T-cell (primary cell): ENCODE data around the gene BBIP1. TPM values are rescaled to one million over a fixed set of nuclear protein-coding genes. Genes with fewer than 3 reads are reported as not detected.

Source experiments
- ATAC-seq, 4 experiments: fragments of 200-7000 bp in 3 of 4; fragments of 150-1000 bp in 1 of 4; cut with Tn5 transposase; replicated peaks in 1 of 4; 1 replicate in 3 of 4; 2 replicates in 1 of 4; pipeline ENCODE4 v1.10.0; 2021; ENCODE audit warnings: moderate library complexity in 3 of 4, mild to moderate bottlenecking in 2 of 4, moderate number of reproducible peaks in 1 of 4
- CTCF ChIA-PET, 2 donors: fragments of 300-600 bp; sonication (Branson Sonifier 250); formaldehyde crosslinking; loops; one replicate each; lab custom pipeline; 2022; ENCODE audit warnings: antibody characterized with exemption in 2 of 2; lab: Charles Lee
- POLR2A ChIA-PET, 2 donors: fragments of 300-600 bp; sonication (Branson Sonifier 250); formaldehyde crosslinking; loops; one replicate each; lab custom pipeline; 2022; ENCODE audit warnings: antibody characterized with exemption in 2 of 2; lab: Charles Lee
- DNase-seq, 35 experiments: peaks; one replicate each; pipeline versions ENCODE4 v3.0.0 to v3.0.0-alpha.2; 2013 to 2023
- H3K27ac ChIP-seq: one replicate; pipeline ENCODE4 v1.5.1; 2013; ENCODE audit warnings: low read length
- H3K27me3 ChIP-seq, 2 experiments: replicated peaks in 1 of 2; 1 replicate in 1 of 2; 2 replicates in 1 of 2; pipeline versions ENCODE4 v1.6.1 to v1.7.0; 2013; ENCODE audit warnings: low read length in 1 of 2, mixed read lengths in 1 of 2; ENCODE audit not compliant: control insufficient read depth in 2 of 2, insufficient read depth in 2 of 2; ENCODE audit errors: extremely low read depth in 1 of 2
- H3K36me3 ChIP-seq, 2 donors: 1 replicate in 1 of 2; 2 replicates in 1 of 2; pipeline versions ENCODE4 v1.6.1 to v1.7.0; 2013; ENCODE audit warnings: low read length in 1 of 2; ENCODE audit not compliant: control insufficient read depth in 2 of 2, insufficient read depth in 1 of 2; ENCODE audit errors: extremely low read depth in 1 of 2
- H3K4me1 ChIP-seq, 2 experiments: 1 replicate in 1 of 2; 2 replicates in 1 of 2; pipeline versions ENCODE4 v1.6.1 to v1.7.0; 2013; ENCODE audit warnings: low read length in 2 of 2, mixed read lengths in 1 of 2; ENCODE audit not compliant: insufficient read depth in 2 of 2, control insufficient read depth in 1 of 2; ENCODE audit errors: extremely low read depth in 1 of 2
- H3K4me3 ChIP-seq, 2 donors: 1 replicate in 1 of 2; 2 replicates in 1 of 2; pipeline versions ENCODE4 v1.5.1 to v1.7.0; 2013; ENCODE audit warnings: mild to moderate bottlenecking in 2 of 2, low read length in 1 of 2, moderate library complexity in 1 of 2; ENCODE audit not compliant: control insufficient read depth in 1 of 2; ENCODE audit errors: extremely low read depth in 1 of 2
- H3K9me3 ChIP-seq: 2 replicates; pipeline ENCODE4 v1.7.0; 2013
- H3K27ac Mint-ChIP-seq, 2 donors: one replicate each; pipeline ENCODE4 v1.8.0; 2020 to 2021; ENCODE audit warnings: mild to moderate bottlenecking in 2 of 2, mixed read lengths in 2 of 2
- H3K27me3 Mint-ChIP-seq, 2 donors: one replicate each; pipeline ENCODE4 v1.8.0; 2021 to 2022; ENCODE audit warnings: mixed read lengths in 2 of 2
- H3K36me3 Mint-ChIP-seq: one replicate; pipeline ENCODE4 v1.8.0; 2021; ENCODE audit warnings: mixed read lengths
- H3K4me1 Mint-ChIP-seq, 3 donors: one replicate each; pipeline ENCODE4 v1.8.0; 2020 to 2022; ENCODE audit warnings: mixed read lengths in 3 of 3, mild to moderate bottlenecking in 1 of 3
- H3K4me3 Mint-ChIP-seq, 3 donors: one replicate each; pipeline ENCODE4 v1.8.0; 2020 to 2022; ENCODE audit warnings: mild to moderate bottlenecking in 3 of 3, mixed read lengths in 3 of 3, moderate library complexity in 3 of 3
- H3K9me3 Mint-ChIP-seq, 3 donors: one replicate each; pipeline ENCODE4 v1.8.0; 2020 to 2022; ENCODE audit warnings: mixed read lengths in 3 of 3
- WGBS: methylation state at CpG from one replicate; pipeline ENCODE4 v1.1.5; 2013; ENCODE audit warnings: missing lambda C conversion rate; ENCODE audit not compliant: insufficient coverage; 5-methylcytosine and 5-hydroxymethylcytosine counted together
- total RNA-seq, 35 experiments: library from RNA in 6 of 35; stranded (reverse) in 6 of 35; fragments of 120-200 nt in 1 of 35; gene quantifications; one replicate each; pipeline versions ENCODE4 v1.2.1 to v1.2.4 and lab custom pipeline; 2013 to 2026

Gene BBIP1
- total RNA-seq (10 to 100 TPM; 28.6 to 36.6 (median 32.0) TPM), total RNA-seq (lab: John Stamatoyannopoulos, UW) (12.8 to 42.2 (median 23.1) reads per million in 29 experiments)
- 39.7 TPM for total RNA-seq (2013)

GRCh38 chr10:110918643-110919348 lies at the start of gene BBIP1:
Gene BBIP1, minus strand, starts transcription at chr10:110919180. Its CDS starts 1,023 bp downstream, at chr10:110918157.
- Histone ChIP-seq H3K27ac (peak within 1 kb of the TSS; percentile 97), H3K9me3 (no peaks in the 10 kb centered on the region), H3K4me3 (peak within 1 kb of the TSS; percentile 81), H3K27me3 (no peaks in the 10 kb centered on the region), H3K4me1 (peaks cover 6 to 21% of the 10 kb centered on the region in 2 experiments), H3K36me3 (peaks cover 4 to 7% of the 10 kb centered on the region in 2 donors)
- Mint-ChIP-seq H3K9me3 (no peaks in the 10 kb centered on the region), H3K27me3 (no peaks in the 10 kb centered on the region), H3K4me3 (peak within 1 kb of the TSS; percentile 98 to 99 (median 99)), H3K36me3 (peaks cover 7% of the 10 kb centered on the region), H3K4me1 (peaks cover 47 to 61% (median 59%) of the 10 kb centered on the region in 3 donors), H3K27ac (peak within 1 kb of the TSS; percentile 99 to 100)
- ATAC-seq, result peak; percentile 40 to 93 (median 54)
- under 1% methylated on average over 39 of the region's 40 CpGs for WGBS
- CTCF ChIA-PET, result interaction anchor here in 1 of 2 donors (0.6 to 2.1 kb wide), 16 partner anchors 8 to 730 kb away, joined by 3 to 20 read pairs (median 4); no protein-coding TSS in a partner anchor
- POLR2A ChIA-PET, result interaction anchor here (0.5 to 3.8 kb wide), 20 partner anchors 8 to 711 kb away, joined by 3 to 29 read pairs (median 4); partner anchors contain the start of genes MXI1 (in 1 of the 2) and PDCD4 (in 1 of the 2)
- DNase-seq, result peak in 5 of 35 experiments; percentile 11 to 97 (median 89)

- H3K4me3 Mint-ChIP-seq, result no peak overlapping the region
- Histone ChIP-seq H3K4me3 (no peak overlapping the region), H3K27me3 (no peaks in the 10 kb centered on the region), H3K9me3 (no peaks in the 10 kb centered on the region), H3K4me1 (peaks cover 0 to 2% of the 10 kb centered on the region in 2 experiments), H3K27ac (no peak overlapping the region), H3K36me3 (peaks cover 2 to 3% of the 10 kb centered on the region in 2 donors)
- no peaks in the 10 kb centered on the region for H3K27me3 Mint-ChIP-seq
- WGBS, result no CpG with 5 or more reads among the region's 1 CpG
- DNase-seq (no peak), ATAC-seq (no peak)
- POLR2A ChIA-PET, result no interaction called here
- CTCF ChIA-PET, result no interaction called here
- peaks cover 71 to 75% (median 73%) of the 10 kb centered on the region in 3 donors for H3K4me1 Mint-ChIP-seq
- no peak overlapping the region for H3K27ac Mint-ChIP-seq
- peaks cover 30% of the 10 kb centered on the region for H3K36me3 Mint-ChIP-seq
- no peaks in the 10 kb centered on the region for H3K9me3 Mint-ChIP-seq
These were observed 48.7 kb upstream of the BBIP1 start for GRCh38 chr10:110967645-110968044.

DNA sequence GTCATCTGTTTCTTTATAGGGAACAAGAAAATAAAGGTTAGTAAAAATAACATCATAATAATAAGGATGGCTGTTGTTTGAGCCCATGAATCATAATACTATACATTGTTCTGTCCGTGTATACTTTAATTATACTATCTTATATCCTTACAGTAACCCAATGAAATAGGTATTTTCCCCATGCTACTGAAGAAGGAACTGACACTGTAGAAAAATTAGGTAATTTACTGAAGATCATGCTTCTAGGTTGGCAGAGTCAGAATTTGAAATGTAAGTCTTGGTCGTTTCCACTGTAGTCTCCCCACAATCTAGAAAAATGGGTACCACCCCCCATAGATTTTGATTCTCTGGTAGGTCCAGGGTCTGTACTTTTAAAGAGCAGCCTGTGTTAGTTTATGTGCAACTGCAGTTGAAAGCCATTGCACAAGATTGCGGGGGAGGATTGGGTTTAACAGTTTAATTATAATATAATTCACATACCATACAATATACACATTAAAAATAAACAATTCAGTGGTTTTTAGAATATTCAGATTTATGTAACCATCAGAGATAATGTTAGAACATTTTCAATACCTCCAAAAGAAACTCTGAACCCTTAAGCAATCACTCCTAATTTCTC lies 48.1 kb upstream of the BBIP1 start:
- no peak overlapping the region for H3K4me3 ChIP-seq
- no peaks in the 10 kb centered on the region for H3K27me3 Mint-ChIP-seq
- H3K27ac ChIP-seq, result no peak overlapping the region
- CTCF ChIA-PET, result no interaction called here
- no peak overlapping the region for H3K4me3 Mint-ChIP-seq
- H3K27ac Mint-ChIP-seq, result no peak overlapping the region
- no peaks in the 10 kb centered on the region for H3K9me3 Mint-ChIP-seq
- ATAC-seq, result no peak
- no peaks in the 10 kb centered on the region for H3K27me3 ChIP-seq
- H3K36me3 ChIP-seq, result peaks cover 2 to 3% of the 10 kb centered on the region in 2 donors
- H3K4me1 Mint-ChIP-seq, result peaks cover 71 to 75% (median 73%) of the 10 kb centered on the region in 3 donors
- H3K9me3 ChIP-seq, result no peaks in the 10 kb centered on the region
- no peak for DNase-seq
- peaks cover 30% of the 10 kb centered on the region for H3K36me3 Mint-ChIP-seq
- POLR2A ChIA-PET, result no interaction called here
- H3K4me1 ChIP-seq, result peaks cover 0 to 2% of the 10 kb centered on the region in 2 experiments
- WGBS, result no CpG with 5 or more reads among the region's 3 CpGs

- Mint-ChIP-seq H3K4me1 (peaks cover 71 to 75% (median 73%) of the 10 kb centered on the region in 3 donors), H3K36me3 (peaks cover 30% of the 10 kb centered on the region), H3K4me3 (no peak overlapping the region), H3K27ac (no peak overlapping the region), H3K9me3 (no peaks in the 10 kb centered on the region), H3K27me3 (no peaks in the 10 kb centered on the region)
- no peaks in the 10 kb centered on the region for H3K27me3 ChIP-seq
- POLR2A ChIA-PET, result no interaction called here
- H3K36me3 ChIP-seq, result peaks cover 2 to 3% of the 10 kb centered on the region in 2 donors
- no peak overlapping the region for H3K4me3 ChIP-seq
- peaks cover 0 to 2% of the 10 kb centered on the region in 2 experiments for H3K4me1 ChIP-seq
- CTCF ChIA-PET, result interaction anchor here in 1 of 2 donors (0.6 kb wide), 1 partner anchor 13 kb away, joined by 3 read pairs; no protein-coding TSS in a partner anchor
- no peak overlapping the region for H3K27ac ChIP-seq
- ATAC-seq (no peak), DNase-seq (no peak)
- whole genome bisulfite sequencing, result no CpG with 5 or more reads among the region's 1 CpG
- no peaks in the 10 kb centered on the region for H3K9me3 ChIP-seq
These were observed 47.2 kb upstream of the BBIP1 start for GRCh38 chr10:110966146-110966545.

- Histone ChIP-seq H3K36me3 (peaks cover 2 to 3% of the 10 kb centered on the region in 2 donors), H3K4me1 (peaks cover 0 to 2% of the 10 kb centered on the region in 2 experiments), H3K27ac (no peak overlapping the region), H3K27me3 (no peaks in the 10 kb centered on the region), H3K9me3 (no peaks in the 10 kb centered on the region), H3K4me3 (no peak overlapping the region)
- no peaks in the 10 kb centered on the region for H3K27me3 Mint-ChIP-seq
- CTCF ChIA-PET, result interaction anchor here in 1 of 2 donors (0.6 kb wide), 1 partner anchor 14 kb away, joined by 3 read pairs; no protein-coding TSS in a partner anchor
- H3K4me3 Mint-ChIP-seq, result no peak overlapping the region
- DNase-seq (no peak), ATAC-seq (no peak)
- peaks cover 24% of the 10 kb centered on the region for H3K36me3 Mint-ChIP-seq
- no peak overlapping the region for H3K27ac Mint-ChIP-seq
- H3K4me1 Mint-ChIP-seq, result peaks cover 63 to 70% (median 69%) of the 10 kb centered on the region in 3 donors
- POLR2A ChIA-PET, result interaction anchor here in 1 of 2 donors (0.6 kb wide), 1 partner anchor 70 kb away, joined by 3 read pairs; no protein-coding TSS in a partner anchor
- H3K9me3 Mint-ChIP-seq, result no peaks in the 10 kb centered on the region
These were observed 46.2 kb upstream of the BBIP1 start for GRCh38 chr10:110965216-110965615.

- peaks cover 21% of the 10 kb centered on the region for H3K36me3 Mint-ChIP-seq
- no CpG with 5 or more reads among the region's 5 CpGs for WGBS
- no peaks in the 10 kb centered on the region for H3K9me3 ChIP-seq
- no peaks in the 10 kb centered on the region for H3K9me3 Mint-ChIP-seq
- H3K4me1 ChIP-seq, result peaks cover 0 to 2% of the 10 kb centered on the region in 2 experiments
- no peaks in the 10 kb centered on the region for H3K27me3 Mint-ChIP-seq
- peaks cover 2 to 3% of the 10 kb centered on the region in 2 donors for H3K36me3 ChIP-seq
- no peak overlapping the region for H3K27ac ChIP-seq
- CTCF ChIA-PET, result no interaction called here
- no peak for ATAC-seq
- peaks cover 58 to 69% (median 67%) of the 10 kb centered on the region in 3 donors for H3K4me1 Mint-ChIP-seq
- H3K27ac Mint-ChIP-seq, result no peak overlapping the region
- no peak overlapping the region for H3K4me3 Mint-ChIP-seq
- no peak overlapping the region for H3K4me3 ChIP-seq
- POLR2A ChIA-PET, result interaction anchor here in 1 of 2 donors (0.6 kb wide), 1 partner anchor 70 kb away, joined by 3 read pairs; no protein-coding TSS in a partner anchor
- H3K27me3 ChIP-seq, result no peaks in the 10 kb centered on the region
- no peak for DNase-seq
These were observed 45.7 kb upstream of the BBIP1 start for GRCh38 chr10:110964681-110965080.
